ENCODE data around the gene ANKAR.

Gene ANKAR

DNA sequence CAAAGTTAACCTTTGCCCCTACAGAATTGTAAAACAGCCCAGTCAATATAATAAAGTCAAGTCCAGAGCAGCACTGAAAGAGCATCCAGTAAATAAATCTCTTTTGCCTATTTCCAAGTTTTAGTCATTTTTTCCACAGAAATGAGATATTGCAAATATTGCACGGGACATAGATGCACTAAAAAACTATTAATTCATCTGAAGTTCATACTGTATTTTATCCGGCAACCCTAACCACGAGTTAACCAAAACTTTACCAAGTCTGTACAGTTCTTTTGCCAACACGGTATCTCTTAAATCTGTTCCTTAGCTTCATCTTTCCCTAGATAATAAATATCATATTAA is 13.7 kb upstream of the ANKAR start:
- Histone ChIP-seq H2AFZ (ENCODE audit: low read depth, low read length) (no peak overlapping the region), H3K9ac (ENCODE audit: low read length) (peak overlapping the region; percentile 68), H3K14ac (ENCODE audit: low read length in 2 of 2) (no peak overlapping the region), H2BK5ac (ENCODE audit: low read depth, low read length, poor library complexity, severe bottlenecking) (no peak overlapping the region), H3K23ac (ENCODE audit: low read length in 2 of 2) (no peak overlapping the region), H2BK15ac (ENCODE audit: low read depth, poor library complexity, severe bottlenecking) (no peak overlapping the region), H2BK12ac (ENCODE audit: low read length in 2 of 2) (no peak overlapping the region), H3K9me3 (ENCODE audit: control insufficient read depth, low read length) (no peaks in the 10 kb centered on the region), H4K8ac (ENCODE audit: low read length) (no peak overlapping the region), H3K18ac (ENCODE audit: low read depth in 1 of 2, low read length in 2 of 2) (no peak overlapping the region), H3K27me3 (ENCODE audit: control insufficient read depth in 1 of 2, insufficient read depth in 1 of 2, low read length in 2 of 2) (no peaks in the 10 kb centered on the region), H2AK5ac (ENCODE audit: low read length, severe bottlenecking) (no peak overlapping the region), H3K4me1 (ENCODE audit: control insufficient read depth, insufficient read depth, low read depth, low read length) (peaks cover 2% of the 10 kb centered on the region), H3K4ac (ENCODE audit: low read depth in 1 of 2, low read length in 2 of 2) (no peak overlapping the region), H3K27ac (ENCODE audit: low read length, poor library complexity, severe bottlenecking) (no peak overlapping the region), H3K79me1 (replicated peaks; ENCODE audit: low read length, poor library complexity, severe bottlenecking) (peaks cover 8% of the 10 kb centered on the region), H3K36me3 (ENCODE audit: control insufficient read depth in 1 of 2, insufficient read depth in 2 of 2, low read depth in 1 of 2, low read length in 2 of 2) (peaks cover 0 to 3% of the 10 kb centered on the region in 2 experiments), H4K91ac (ENCODE audit: low read length) (no peak overlapping the region), H2BK120ac (ENCODE audit: low read depth, low read length) (no peak overlapping the region), H3K4me3 (ENCODE audit: insufficient read depth in 1 of 2, low read depth in 1 of 2, low read length in 2 of 2) (peak overlapping the region in 1 of 2 experiments; percentile 37), H3K4me2 (ENCODE audit: low read length, poor library complexity, severe bottlenecking) (no peak overlapping the region)
- no peak for DNase-seq
- WGBS, result 24% methylated on average over 4 of the region's 4 CpGs

DNA sequence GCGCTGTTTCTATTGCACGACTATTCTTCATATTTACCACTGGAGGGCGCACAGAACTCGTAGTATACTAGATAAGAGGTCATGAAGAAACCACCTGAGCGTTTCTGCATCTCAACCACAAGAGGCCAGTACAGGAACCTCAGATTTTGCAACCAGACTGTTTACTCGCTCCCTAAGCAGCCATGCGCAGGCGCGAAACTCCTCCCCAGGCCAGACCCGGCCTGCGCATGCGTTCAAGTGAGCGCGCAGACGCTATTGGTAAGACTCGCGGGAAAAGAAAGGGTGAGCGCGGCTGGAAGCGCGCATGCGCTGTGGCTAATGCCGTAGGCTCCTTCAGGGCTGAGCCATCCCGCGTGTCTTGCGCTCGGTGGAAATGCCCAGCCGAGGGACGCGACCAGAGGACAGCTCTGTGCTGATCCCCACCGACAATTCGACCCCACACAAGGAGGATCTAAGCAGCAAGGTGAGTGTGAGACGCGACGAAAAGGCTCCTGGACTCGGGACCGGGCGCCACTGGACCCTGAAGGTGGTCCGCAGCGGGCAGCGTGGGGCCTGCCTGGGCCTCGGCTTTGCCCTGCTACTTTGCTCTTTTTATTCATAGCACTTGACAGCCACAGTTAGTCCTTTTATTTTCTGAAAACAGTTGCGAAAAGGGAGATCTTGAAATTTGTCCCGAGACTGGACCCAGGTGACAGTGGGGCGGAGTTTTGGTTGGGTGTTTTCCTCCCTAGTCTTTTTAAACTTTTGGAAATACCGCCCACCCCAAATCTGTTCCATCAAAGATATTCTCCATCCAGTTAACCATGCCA is 13.1 kb upstream of the ANKAR start, which contains the start of gene ASNSD1:
Gene ASNSD1, plus strand, starts transcription at position 312 of the 809 bp plus-strand sequence. CDS start 4,674 bp downstream, outside the sequence.
- Histone ChIP-seq H3K36me3 (ENCODE audit: control insufficient read depth in 1 of 2, insufficient read depth in 2 of 2, low read depth in 1 of 2, low read length in 2 of 2) (peaks cover 0 to 9% of the 10 kb centered on the region in 2 experiments), H3K4me3 (ENCODE audit: insufficient read depth in 1 of 2, low read depth in 1 of 2, low read length in 2 of 2) (peak within 1 kb of the TSS; percentile 97 to 99), H3K9ac (ENCODE audit: low read length) (peak within 1 kb of the TSS; percentile 100), H3K14ac (ENCODE audit: low read length in 2 of 2) (peak within 1 kb of the TSS in 1 of 2 experiments; percentile 100), H2BK120ac (ENCODE audit: low read depth, low read length) (peak within 1 kb of the TSS; percentile 27), H2AK5ac (ENCODE audit: low read length, severe bottlenecking) (no peak within 1 kb of the TSS), H3K4ac (ENCODE audit: low read depth in 1 of 2, low read length in 2 of 2) (peak within 1 kb of the TSS; percentile 66 to 97), H3K4me2 (ENCODE audit: low read length, poor library complexity, severe bottlenecking) (peak within 1 kb of the TSS; percentile 50), H3K18ac (ENCODE audit: low read depth in 1 of 2, low read length in 2 of 2) (peak within 1 kb of the TSS; percentile 92 to 99), H2BK5ac (ENCODE audit: low read depth, low read length, poor library complexity, severe bottlenecking) (peak within 1 kb of the TSS; percentile 86), H3K9me3 (ENCODE audit: control insufficient read depth, low read length) (no peaks in the 10 kb centered on the region), H2BK12ac (ENCODE audit: low read length in 2 of 2) (peak within 1 kb of the TSS in 1 of 2 experiments; percentile 54), H4K8ac (ENCODE audit: low read length) (peak within 1 kb of the TSS; percentile 95), H3K27me3 (ENCODE audit: control insufficient read depth in 1 of 2, insufficient read depth in 1 of 2, low read length in 2 of 2) (no peaks in the 10 kb centered on the region), H3K4me1 (ENCODE audit: control insufficient read depth, insufficient read depth, low read depth, low read length) (peaks cover 2% of the 10 kb centered on the region), H2AFZ (ENCODE audit: low read depth, low read length) (peak within 1 kb of the TSS; percentile 99), H2BK15ac (ENCODE audit: low read depth, poor library complexity, severe bottlenecking) (peak within 1 kb of the TSS; percentile 89), H3K79me1 (replicated peaks; ENCODE audit: low read length, poor library complexity, severe bottlenecking) (peaks cover 8% of the 10 kb centered on the region), H3K23ac (ENCODE audit: low read length in 2 of 2) (peak within 1 kb of the TSS in 1 of 2 experiments; percentile 89), H3K27ac (ENCODE audit: low read length, poor library complexity, severe bottlenecking) (peak within 1 kb of the TSS; percentile 50), H4K91ac (ENCODE audit: low read length) (peak within 1 kb of the TSS; percentile 87)
- under 1% methylated on average over 45 of the region's 46 CpGs for WGBS
- peak; percentile 99 for DNase-seq

DNA sequence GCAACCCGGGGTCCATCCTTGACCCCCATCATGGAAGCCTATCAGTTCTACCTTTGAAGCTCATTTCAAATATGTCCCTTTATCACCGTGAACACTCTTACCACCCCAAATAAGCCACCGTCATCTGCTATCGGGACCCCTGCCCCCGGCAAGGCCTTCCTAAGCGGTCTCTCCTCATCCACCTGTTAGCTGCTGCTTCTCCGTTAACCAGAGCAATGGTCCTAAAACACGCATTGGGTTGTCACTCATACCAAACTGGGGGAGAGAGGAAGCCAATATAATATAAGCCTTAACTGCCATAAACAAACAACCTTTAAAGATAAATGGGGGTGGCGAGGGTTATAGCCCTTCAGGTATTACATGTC is 12.5 kb upstream of the ANKAR start:
- WGBS, result 10% methylated on average over 7 of the region's 9 CpGs
- Histone ChIP-seq H2AFZ (ENCODE audit: low read depth, low read length) (no peak overlapping the region), H2BK15ac (ENCODE audit: low read depth, poor library complexity, severe bottlenecking) (no peak overlapping the region), H3K4me2 (ENCODE audit: low read length, poor library complexity, severe bottlenecking) (peak overlapping the region; percentile 50), H3K36me3 (ENCODE audit: control insufficient read depth in 1 of 2, insufficient read depth in 2 of 2, low read depth in 1 of 2, low read length in 2 of 2) (peaks cover 0 to 14% of the 10 kb centered on the region in 2 experiments), H3K23ac (ENCODE audit: low read length in 2 of 2) (no peak overlapping the region), H2BK12ac (ENCODE audit: low read length in 2 of 2) (no peak overlapping the region), H3K4ac (ENCODE audit: low read depth in 1 of 2, low read length in 2 of 2) (no peak overlapping the region), H3K9ac (ENCODE audit: low read length) (peak overlapping the region; percentile 100), H3K4me1 (ENCODE audit: control insufficient read depth, insufficient read depth, low read depth, low read length) (peaks cover 2% of the 10 kb centered on the region), H3K27me3 (ENCODE audit: control insufficient read depth in 1 of 2, insufficient read depth in 1 of 2, low read length in 2 of 2) (no peaks in the 10 kb centered on the region), H2BK120ac (ENCODE audit: low read depth, low read length) (no peak overlapping the region), H2AK5ac (ENCODE audit: low read length, severe bottlenecking) (no peak overlapping the region), H4K8ac (ENCODE audit: low read length) (no peak overlapping the region), H3K9me3 (ENCODE audit: control insufficient read depth, low read length) (no peaks in the 10 kb centered on the region), H2BK5ac (ENCODE audit: low read depth, low read length, poor library complexity, severe bottlenecking) (no peak overlapping the region), H3K4me3 (ENCODE audit: insufficient read depth in 1 of 2, low read depth in 1 of 2, low read length in 2 of 2) (peak overlapping the region; percentile 97 to 99), H3K27ac (ENCODE audit: low read length, poor library complexity, severe bottlenecking) (no peak overlapping the region), H3K79me1 (replicated peaks; ENCODE audit: low read length, poor library complexity, severe bottlenecking) (peaks cover 10% of the 10 kb centered on the region), H3K14ac (ENCODE audit: low read length in 2 of 2) (no peak overlapping the region), H4K91ac (ENCODE audit: low read length) (no peak overlapping the region), H3K18ac (ENCODE audit: low read depth in 1 of 2, low read length in 2 of 2) (no peak overlapping the region)
- no peak for DNase-seq

DNA sequence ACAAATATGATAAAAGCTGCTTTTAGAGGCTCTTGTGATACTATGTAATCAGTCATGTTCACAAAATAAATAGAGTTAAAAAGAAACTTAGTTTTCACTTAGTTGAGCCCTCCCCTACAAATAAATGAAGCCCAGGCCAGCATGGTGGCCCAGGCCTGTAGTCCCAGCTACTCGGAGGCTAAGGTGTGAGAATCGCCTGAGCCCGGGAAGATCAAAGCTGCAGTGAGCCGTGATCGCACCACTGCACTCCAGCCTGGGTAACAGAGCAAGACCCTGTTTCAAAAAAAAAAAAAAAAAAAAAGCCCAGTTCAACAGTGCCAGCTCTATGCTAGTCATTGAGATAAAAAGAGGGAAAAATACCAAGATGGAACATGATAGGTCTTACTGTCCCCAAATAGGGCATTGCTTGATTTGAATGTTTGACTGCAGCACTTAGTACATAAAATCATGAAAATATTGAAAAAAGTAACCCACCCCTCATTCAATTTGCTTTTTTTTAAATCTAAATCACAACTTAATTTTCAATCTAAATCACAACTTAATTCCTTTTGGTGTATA is 11.7 kb upstream of the ANKAR start:
- 67% methylated on average over 1 of the region's 5 CpGs for WGBS
- no peak for DNase-seq
- Histone ChIP-seq H3K9ac (ENCODE audit: low read length) (peak overlapping the region; percentile 100), H3K4me1 (ENCODE audit: control insufficient read depth, insufficient read depth, low read depth, low read length) (peaks cover 2% of the 10 kb centered on the region), H2BK15ac (ENCODE audit: low read depth, poor library complexity, severe bottlenecking) (no peak overlapping the region), H3K9me3 (ENCODE audit: control insufficient read depth, low read length) (no peaks in the 10 kb centered on the region), H3K14ac (ENCODE audit: low read length in 2 of 2) (no peak overlapping the region), H2AFZ (ENCODE audit: low read depth, low read length) (no peak overlapping the region), H3K27ac (ENCODE audit: low read length, poor library complexity, severe bottlenecking) (no peak overlapping the region), H3K27me3 (ENCODE audit: control insufficient read depth in 1 of 2, insufficient read depth in 1 of 2, low read length in 2 of 2) (no peaks in the 10 kb centered on the region), H3K4ac (ENCODE audit: low read depth in 1 of 2, low read length in 2 of 2) (no peak overlapping the region), H2BK120ac (ENCODE audit: low read depth, low read length) (no peak overlapping the region), H3K79me1 (replicated peaks; ENCODE audit: low read length, poor library complexity, severe bottlenecking) (peaks cover 10% of the 10 kb centered on the region), H2AK5ac (ENCODE audit: low read length, severe bottlenecking) (no peak overlapping the region), H3K18ac (ENCODE audit: low read depth in 1 of 2, low read length in 2 of 2) (no peak overlapping the region), H3K36me3 (ENCODE audit: control insufficient read depth in 1 of 2, insufficient read depth in 2 of 2, low read depth in 1 of 2, low read length in 2 of 2) (peaks cover 0 to 22% of the 10 kb centered on the region in 2 experiments), H3K4me3 (ENCODE audit: insufficient read depth in 1 of 2, low read depth in 1 of 2, low read length in 2 of 2) (peak overlapping the region in 1 of 2 experiments; percentile 97), H3K4me2 (ENCODE audit: low read length, poor library complexity, severe bottlenecking) (peak overlapping the region; percentile 50), H2BK12ac (ENCODE audit: low read length in 2 of 2) (no peak overlapping the region), H3K23ac (ENCODE audit: low read length in 2 of 2) (no peak overlapping the region), H4K8ac (ENCODE audit: low read length) (no peak overlapping the region), H4K91ac (ENCODE audit: low read length) (no peak overlapping the region), H2BK5ac (ENCODE audit: low read depth, low read length, poor library complexity, severe bottlenecking) (no peak overlapping the region)

All from mesenchymal stem cell (in vitro differentiated cells and primary cell).